Heart left ventricle (tissue), 16 donors: ENCODE results near the gene LTA4H. TPM values are rescaled to one million over a fixed set of nuclear protein-coding genes. Genes with fewer than 3 reads are reported as not detected.
"Not testable (repeated sequence)": the region's sequence is repeated elsewhere in the genome, so short reads cannot be mapped to it uniquely, and the experiment has no call there.

Source experiments
- ATAC-seq, 4 donors: fragments of 200-7000 bp; cut with Tn5 transposase; one replicate each; pipeline ENCODE4 v1.9.1; 2020 to 2022; ENCODE audit warnings: moderate library complexity in 4 of 4, mild to moderate bottlenecking in 3 of 4, moderate number of reproducible peaks in 1 of 4
- DNase-seq, 5 donors: peaks; one replicate each; pipeline ENCODE4 v3.0.0-alpha.2; 2020
- H3K27ac ChIP-seq, 12 donors: fragments of 200-600 bp; sonication (generic) in 4 of 12; one replicate each; pipeline versions ENCODE4 v1.5.0 to v1.8.0; 2016 to 2022; ENCODE audit warnings: mild to moderate bottlenecking in 2 of 12
- H3K27me3 ChIP-seq, 9 donors: fragments of 200-600 bp; sonication (generic) in 2 of 9; one replicate each; pipeline versions ENCODE4 v1.5.1 to v1.8.0; 2016 to 2022; ENCODE audit warnings: mild to moderate bottlenecking in 3 of 9
- H3K36me3 ChIP-seq, 9 donors: fragments of 200-600 bp; sonication (generic) in 2 of 9; one replicate each; pipeline versions ENCODE4 v1.5.0 to v1.8.0; 2018 to 2022; ENCODE audit warnings: mild to moderate bottlenecking in 2 of 9
- H3K4me1 ChIP-seq, 12 donors: fragments of 200-600 bp; sonication (generic) in 4 of 12; one replicate each; pipeline versions ENCODE4 v1.5.0 to v1.8.0; 2016 to 2022; ENCODE audit warnings: mild to moderate bottlenecking in 3 of 12
- H3K4me3 ChIP-seq, 12 donors: fragments of 200-600 bp; sonication (generic) in 4 of 12; one replicate each; pipeline versions ENCODE4 v1.5.0 to v1.8.0; 2017 to 2022; ENCODE audit warnings: mild to moderate bottlenecking in 9 of 12, moderate library complexity in 4 of 12
- H3K9me3 ChIP-seq, 12 donors: fragments of 200-600 bp; sonication (generic) in 4 of 12; one replicate each; pipeline versions ENCODE4 v1.5.0 to v1.8.0; 2016 to 2022; ENCODE audit warnings: mild to moderate bottlenecking in 1 of 12
- CTCF ChIP-seq, 12 donors: fragments of 200-600 bp; sonication (generic) in 4 of 12; IDR thresholded peaks; one replicate each; pipeline versions ENCODE4 v1.5.0 to v1.8.0; 2018 to 2022; ENCODE audit warnings: antibody characterized with exemption in 12 of 12, mild to moderate bottlenecking in 5 of 12
- POLR2A ChIP-seq, 2 donors: fragments of 450-650 bp; IDR thresholded peaks; one replicate each; pipeline ENCODE4 v1.6.1; 2017; ENCODE audit warnings: antibody characterized with exemption in 2 of 2, mild to moderate bottlenecking in 2 of 2, moderate library complexity in 2 of 2
- WGBS, 4 donors: extraction: QIAGEN DNeasy Blood & Tissue Kit in 2 of 4; methylation state at CpG; one replicate each; pipeline versions ENCODE4 v1.1.5 to v1.1.7; 2013 to 2018; 5-methylcytosine and 5-hydroxymethylcytosine counted together
- intact Hi-C, 10 donors: fragments of 100-400 bp; cut with DNase I; formaldehyde crosslinking; loops; one replicate each; pipeline versions ENCODE4 v1.11.1 to v1.14.2; 2022
- polyA plus RNA-seq, 2 donors: library from polyadenylated mRNA; stranded (reverse); fragments of 200-250 nt; gene quantifications; one replicate each; pipeline ENCODE4 v1.2.3, GENCODE V29; 2013
- total RNA-seq, 9 donors: library from RNA; depleted of rRNA in 2 of 9; stranded (reverse); fragments of >200 nt in 2 of 9; fragmentation: NEBNext Ultra II Directional in 3 of 9; extraction: Animal tissue kit (Norgen Biotek cat#: 25700) in 3 of 9; gene quantifications; one replicate each; pipeline versions ENCODE4 v1.1.0 to v1.2.4, GENCODE V29; 2016 to 2023
- donor health status: ischemic (EF 13 %, LVEDD 7.1; RV severe dilation, severe dysfunction).
- donor health status: healthy with polysubstance abuse.
- donor health status: DM: no; HTN: yes; CAD: no.
- donor health status: DM: no; HTN: no; CAD: no.
- donor health status: ischemic (EF 25% LVEDD 6.9; RV normal size, moderate dysfunction).
- donor health status: ischemic (EF 25% LVEDD 5.7; RV mildly dilated, moderate dysfunction).
- donor health status: healthy.
- donor health status: DM: yes; HTN: yes; CAD: no.
- donor health status: ischemic (EF 35%, LVEDD 5.7; RV mildly dilated, moderate dysfunction).
- donor health status: nonischemic (EF 11% LVEDD 7.7; RV severe dilation, severe dysfunction).
- donor health status: DM: yes; HTN: yes; CAD: no.
- donor health status: PGD.
- donor health status: ischemic (EF 29% LVEDD 5.4; RV normal size, mild dysfunction).
- donor health status: nonischemic (EF 23%, LVEDD 6.1; RV moderate dilation, normal function).

Gene LTA4H
- total and polyA plus RNA-seq, 11 donors = 23.3 to 72.0 (median 41.6) TPM

- WGBS, 4 donors = 81 to 91% (median 85%) methylated on average over 2 of the region's 2 CpGs
Observed at GRCh38 chr12:96068636-96069035, 33.2 kb upstream of the LTA4H start.

GRCh38 chr12:96068111-96068510, 32.7 kb upstream of the LTA4H start:
- no peak for TF ChIP-seq CTCF (IDR thresholded peaks at IDR 0.05)
- TF ChIP-seq POLR2A (IDR thresholded peaks at IDR 0.05) = no peak
- intact Hi-C loops = loop anchor here in 7 of 10 donors (5.0 to 10.0 kb wide), 3 partner anchors 327 to 337 kb away; partner anchors contain the start of gene CDK17 (in 6 of the 7)
- Histone ChIP-seq H3K4me1 (peaks cover 0 to 27% (median 11%) of the 10 kb centered on the region in 12 donors), H3K27me3 (no peaks in the 10 kb centered on the region), H3K36me3 (no peaks in the 10 kb centered on the region), H3K27ac (no peak overlapping the region), H3K9me3 (no peaks in the 10 kb centered on the region), H3K4me3 (no peak overlapping the region)
- 87 to 96% (median 95%) methylated on average over 5 of the region's 5 CpGs for WGBS, 4 donors
- ATAC-seq (no peak), DNase-seq (no peak)

More at GRCh38 chr12:96068636-96069035, 33.2 kb upstream of the LTA4H start:
- H3K4me1 ChIP-seq = peaks cover 0 to 32% (median 11%) of the 10 kb centered on the region in 12 donors
- H3K4me3 ChIP-seq = no peak overlapping the region
- intact Hi-C loops = loop anchor here in 7 of 10 donors (5.0 to 10.0 kb wide), 3 partner anchors 326 to 336 kb away; partner anchors contain the start of gene CDK17 (in 6 of the 7)
- H3K9me3 ChIP-seq = no peaks in the 10 kb centered on the region
- TF ChIP-seq CTCF (IDR thresholded peaks at IDR 0.05) (no peak), POLR2A (IDR thresholded peaks at IDR 0.05) (no peak)
- no peaks in the 10 kb centered on the region for H3K36me3 ChIP-seq
- DNase-seq = no peak
- no peak for ATAC-seq
- no peaks in the 10 kb centered on the region for H3K27me3 ChIP-seq
- no peak overlapping the region for H3K27ac ChIP-seq

GRCh38 chr12:96065776-96066175, 30.4 kb upstream of the LTA4H start:
- not testable (repeated sequence) for H3K27ac ChIP-seq, DNase-seq, ATAC-seq, H3K4me3 ChIP-seq, H3K36me3 ChIP-seq, H3K9me3 ChIP-seq, H3K27me3 ChIP-seq
- H3K4me1 ChIP-seq = peaks cover 0 to 32% (median 7%) of the 10 kb centered on the region in 12 donors
- intact Hi-C loops = loop anchor here in 7 of 10 donors (5.0 to 10.0 kb wide), 3 partner anchors 329 to 339 kb away; partner anchors contain the start of gene CDK17 (in 6 of the 7)
- WGBS, 4 donors = 95 to 99% (median 98%) methylated on average over 3 of the region's 3 CpGs

- DNase-seq = no peak
- Histone ChIP-seq H3K36me3 (no peaks in the 10 kb centered on the region), H3K9me3 (no peaks in the 10 kb centered on the region), H3K27ac (no peak overlapping the region), H3K4me3 (no peak overlapping the region), H3K4me1 (peaks cover 0 to 27% (median 3%) of the 10 kb centered on the region in 12 donors), H3K27me3 (no peaks in the 10 kb centered on the region)
- ATAC-seq = no peak
- TF ChIP-seq CTCF (IDR thresholded peaks at IDR 0.05) (no peak), POLR2A (IDR thresholded peaks at IDR 0.05) (no peak)
- intact Hi-C loops = loop anchor here in 9 of 10 donors (5.0 to 10.0 kb wide), 8 partner anchors 67 to 452 kb away; partner anchors contain the start of gene CDK17 (in 7 of the 9)
- 61 to 71% (median 66%) methylated on average over 5 of the region's 5 CpGs for whole genome bisulfite sequencing, 4 donors
Observed at GRCh38 chr12:96064966-96065365, 29.6 kb upstream of the LTA4H start.
